HG02610 (cell line): ENCODE measurements around the gene SERPINB11.
"Not testable (repeated sequence)": the region's sequence is repeated elsewhere in the genome, so short reads cannot be mapped to it uniquely, and the experiment has no call there.

Experiments used
- ATAC-seq: cut with Tn5 transposase; IDR thresholded peaks from one replicate; pipeline ENCODE4 v1.9.1; 2021; ENCODE audit warnings: mild to moderate bottlenecking, moderate library complexity; ENCODE audit not compliant: unreplicated experiment

The SERPINB11 gene, protein sequence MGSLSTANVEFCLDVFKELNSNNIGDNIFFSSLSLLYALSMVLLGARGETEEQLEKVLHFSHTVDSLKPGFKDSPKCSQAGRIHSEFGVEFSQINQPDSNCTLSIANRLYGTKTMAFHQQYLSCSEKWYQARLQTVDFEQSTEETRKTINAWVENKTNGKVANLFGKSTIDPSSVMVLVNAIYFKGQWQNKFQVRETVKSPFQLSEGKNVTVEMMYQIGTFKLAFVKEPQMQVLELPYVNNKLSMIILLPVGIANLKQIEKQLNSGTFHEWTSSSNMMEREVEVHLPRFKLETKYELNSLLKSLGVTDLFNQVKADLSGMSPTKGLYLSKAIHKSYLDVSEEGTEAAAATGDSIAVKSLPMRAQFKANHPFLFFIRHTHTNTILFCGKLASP

DNA sequence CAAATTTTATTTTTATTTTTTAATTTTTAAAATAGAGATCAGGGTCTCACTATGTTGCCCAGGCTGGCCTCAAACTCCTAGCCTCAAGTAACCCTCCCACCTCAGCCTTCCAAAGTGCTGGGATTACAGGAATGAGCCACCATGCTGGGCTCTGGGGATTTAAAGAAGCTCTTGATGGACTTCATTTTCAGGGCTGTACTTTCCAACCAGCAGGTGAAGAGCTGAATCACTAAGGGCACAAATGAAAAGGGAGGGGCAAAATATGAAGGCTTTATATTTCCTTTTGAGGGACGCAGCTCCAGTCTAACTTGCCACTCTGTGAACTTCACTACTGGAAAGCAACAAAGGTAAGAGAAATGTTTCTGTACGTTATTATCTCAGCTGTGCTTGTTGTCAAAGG lies at the start of gene SERPINB11:
Gene SERPINB11, plus strand, starts transcription at position 301 of the 400 bp plus-strand sequence. CDS start 7,234 bp downstream, outside the sequence.
- ATAC-seq = no peak

DNA sequence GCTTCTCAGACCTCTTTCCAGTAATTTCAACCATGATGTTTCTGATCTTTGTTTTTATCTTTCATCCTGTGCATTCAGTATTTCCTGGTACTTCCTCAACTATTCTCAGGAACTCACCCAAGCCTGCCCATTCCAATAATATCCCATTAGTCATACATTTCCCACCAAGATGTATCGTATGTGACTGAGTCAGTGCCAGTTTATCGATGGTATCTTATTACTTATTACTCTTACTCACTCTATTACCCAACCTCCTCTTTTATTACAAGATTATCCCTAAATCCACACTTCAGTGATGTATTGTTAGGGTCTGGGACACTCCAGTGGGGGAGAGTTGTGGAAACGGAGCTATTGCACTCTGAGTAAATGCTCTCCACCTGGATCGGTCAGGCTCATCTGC lies 43.8 kb upstream of the SERPINB11 start:
- ATAC-seq = not testable (repeated sequence)

DNA sequence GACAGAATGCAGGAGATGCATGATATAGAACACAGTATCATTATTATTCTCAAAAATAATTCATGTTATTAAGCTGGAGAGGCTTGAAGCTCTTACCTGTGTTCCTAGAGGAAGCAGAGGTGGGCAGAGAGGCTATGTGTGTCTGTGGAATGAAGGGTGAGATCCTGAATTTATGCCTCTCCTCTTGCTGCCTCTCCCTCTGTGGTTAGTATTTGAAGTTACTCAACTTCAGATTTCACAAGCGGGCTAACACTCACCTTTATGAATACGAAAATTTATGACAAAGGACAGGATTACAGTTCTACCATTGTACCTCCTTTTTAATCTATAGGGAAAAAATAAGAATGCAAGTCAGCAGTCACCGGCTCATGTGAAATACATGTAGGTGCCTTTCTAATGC lies 41.0 kb upstream of the SERPINB11 start, which contains the start of gene SERPINB3:
Gene SERPINB3, minus strand, starts transcription at position 144 of the 400 bp plus-strand sequence. CDS start 677 bp downstream, outside the sequence.
- not testable (repeated sequence) for ATAC-seq

DNA sequence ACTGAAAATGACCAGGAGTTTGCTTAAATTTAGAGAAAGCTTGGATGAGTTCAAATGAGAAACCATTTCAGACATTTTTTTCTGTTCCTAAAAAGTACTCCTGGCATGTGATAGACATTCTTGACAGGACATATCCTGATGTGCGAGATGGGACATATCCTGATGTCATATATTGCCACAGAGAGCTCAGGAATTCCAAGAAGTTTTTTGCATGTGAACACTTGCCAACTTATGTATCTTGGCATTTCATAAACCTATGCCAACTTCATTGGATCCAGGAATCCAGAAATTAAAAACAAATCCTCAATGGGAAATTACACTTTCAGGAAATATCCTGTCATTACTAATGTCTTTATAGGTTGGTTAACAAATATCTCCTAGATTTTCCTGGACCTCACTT lies 38.2 kb upstream of the SERPINB11 start:
- ATAC-seq = no peak

DNA sequence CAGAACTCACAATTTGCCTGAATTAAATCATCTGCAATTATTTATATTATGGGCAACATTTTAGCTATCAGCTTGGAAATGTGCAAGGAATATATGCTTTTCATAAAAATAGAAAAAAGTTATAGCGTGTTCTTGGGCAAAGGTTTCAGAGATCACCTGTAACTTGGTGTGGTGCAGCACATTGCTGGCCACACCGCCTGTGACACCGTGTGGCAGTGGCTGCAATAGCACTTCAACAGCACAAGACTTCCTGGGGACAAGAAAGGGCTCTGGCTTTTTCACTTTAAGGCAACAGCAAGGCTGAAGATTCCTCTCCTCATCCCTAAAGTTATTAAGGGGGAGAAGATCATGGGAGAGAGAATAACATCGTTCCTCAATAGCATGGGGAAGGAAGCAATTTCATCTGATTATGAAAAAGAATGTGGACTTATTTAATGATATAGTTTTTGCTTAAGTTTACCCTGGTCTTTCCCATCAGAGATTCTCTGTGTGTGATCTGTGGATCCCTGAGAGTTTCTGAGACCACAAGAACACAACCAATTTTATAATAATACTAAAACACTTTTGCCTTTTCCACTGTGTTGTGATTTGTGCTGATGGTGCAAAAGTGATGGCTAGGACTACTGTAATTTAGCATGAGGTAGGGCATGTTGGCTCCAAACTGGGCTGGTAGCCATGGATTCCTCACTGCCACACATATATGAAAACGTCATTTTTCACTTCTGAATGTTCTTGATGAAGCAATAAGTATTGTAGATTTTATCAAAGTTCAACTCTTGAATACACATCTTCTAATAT lies 26.0 kb upstream of the SERPINB11 start:
- ATAC-seq = peak; percentile 83

DNA sequence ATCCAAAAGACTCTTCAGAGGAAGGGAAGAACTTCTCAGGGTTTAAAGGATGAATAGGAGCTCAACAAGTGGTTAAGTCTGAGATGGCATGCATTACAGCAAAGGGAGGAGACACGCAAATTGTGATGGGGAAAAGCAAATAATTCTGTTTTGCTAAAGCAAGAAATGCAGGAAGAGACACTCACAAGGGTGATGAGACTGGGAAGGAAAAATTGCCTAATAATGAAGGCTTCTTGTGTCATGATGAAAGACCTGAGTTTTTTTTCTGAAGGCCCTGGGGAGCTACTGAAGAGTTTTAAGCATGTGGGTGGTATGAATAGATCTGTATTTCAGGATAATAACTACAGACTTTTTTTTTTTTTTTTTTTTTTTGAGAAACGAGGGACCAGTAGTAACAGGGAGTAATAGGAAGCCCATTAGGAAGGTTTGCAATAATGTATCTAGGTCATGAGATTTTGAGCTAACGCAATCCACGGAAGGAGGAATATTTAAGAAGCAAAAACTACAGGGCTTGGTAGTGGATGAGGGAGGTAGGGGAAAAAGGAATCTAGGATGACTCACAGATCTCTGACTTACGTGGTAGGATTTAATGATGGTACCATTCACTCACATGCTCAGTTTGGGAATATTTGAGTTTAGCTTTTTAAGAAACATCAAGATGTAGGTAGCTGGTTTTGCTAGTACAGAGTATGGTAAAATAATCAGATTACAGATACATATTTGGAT lies 25.1 kb upstream of the SERPINB11 start:
- ATAC-seq = no peak

DNA sequence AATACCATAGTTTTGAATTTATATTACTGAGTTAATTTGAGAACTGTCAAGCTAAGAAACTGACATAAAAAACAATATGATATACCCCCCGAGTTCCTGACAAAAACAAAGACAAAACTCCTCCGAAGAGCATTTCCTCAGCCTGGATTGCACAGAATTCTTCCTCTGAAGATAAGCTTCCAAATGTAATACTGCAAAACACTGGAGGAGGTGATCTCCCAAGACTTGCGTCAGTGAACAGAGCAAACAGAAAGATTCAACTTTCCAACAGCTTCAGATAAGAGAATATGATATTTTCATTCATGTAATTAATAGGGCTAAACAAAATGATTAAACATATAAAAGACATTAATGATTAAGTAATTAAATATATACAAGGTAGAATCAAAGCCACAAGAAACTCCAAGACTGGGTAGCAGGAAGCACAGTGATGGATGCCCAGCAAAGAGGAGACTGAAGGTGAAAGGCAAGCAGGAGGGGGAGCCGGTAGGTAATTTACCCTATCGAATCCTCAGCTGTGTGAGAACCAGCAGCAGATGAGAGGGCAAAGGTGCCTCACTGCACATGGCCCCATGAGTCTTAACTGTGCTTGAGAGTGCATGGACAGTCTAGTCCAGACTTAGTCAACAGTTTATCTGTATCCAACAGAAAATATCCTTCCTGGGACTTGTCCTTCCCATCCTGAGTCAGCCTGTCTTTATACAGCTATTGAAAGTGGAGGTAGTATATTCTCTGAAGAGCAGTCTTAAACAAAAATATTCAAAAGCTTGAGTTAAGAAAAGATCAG lies 22.7 kb upstream of the SERPINB11 start:
- no peak for ATAC-seq

DNA sequence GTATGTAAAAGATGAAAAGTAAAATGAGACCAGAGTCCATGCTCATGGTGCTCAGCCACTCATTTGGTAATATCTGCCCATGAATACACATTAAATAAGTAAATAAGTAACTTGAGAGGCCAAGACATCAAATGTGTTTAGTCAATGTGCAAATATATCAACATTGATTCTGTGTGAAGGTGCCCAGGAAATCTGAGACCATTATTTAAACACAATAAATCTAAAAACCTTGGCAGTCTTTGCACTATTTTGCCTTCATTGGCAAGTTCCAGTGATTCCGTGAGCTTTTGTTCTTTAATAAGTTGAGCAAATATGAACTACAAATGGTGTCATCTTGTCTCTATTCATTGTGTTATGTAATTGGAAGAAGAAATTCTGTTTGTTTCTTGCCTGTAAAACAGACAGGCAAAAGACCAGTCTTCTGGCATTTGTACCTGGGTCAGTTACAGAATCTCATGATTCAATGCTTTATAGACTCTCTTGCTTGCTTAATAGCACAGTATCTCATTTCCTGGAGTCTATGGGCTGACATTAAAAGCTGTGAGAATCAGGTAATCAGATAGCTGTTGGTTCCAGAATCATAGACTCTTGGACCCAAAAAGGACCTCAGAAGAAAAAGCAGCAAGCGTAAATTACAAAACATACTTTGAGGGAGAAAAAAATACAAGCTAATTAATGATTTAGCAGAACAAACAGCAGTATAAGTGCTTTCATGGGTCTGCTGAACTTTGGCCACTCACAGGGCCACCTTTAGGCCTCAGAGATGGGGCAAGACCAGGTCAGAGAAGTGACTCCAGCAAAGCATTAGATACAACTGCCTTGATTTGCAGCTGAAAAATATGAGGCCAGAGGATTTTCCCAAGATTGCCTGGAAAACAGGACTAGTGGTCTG lies 21.1 kb upstream of the SERPINB11 start:
- ATAC-seq = no peak

DNA sequence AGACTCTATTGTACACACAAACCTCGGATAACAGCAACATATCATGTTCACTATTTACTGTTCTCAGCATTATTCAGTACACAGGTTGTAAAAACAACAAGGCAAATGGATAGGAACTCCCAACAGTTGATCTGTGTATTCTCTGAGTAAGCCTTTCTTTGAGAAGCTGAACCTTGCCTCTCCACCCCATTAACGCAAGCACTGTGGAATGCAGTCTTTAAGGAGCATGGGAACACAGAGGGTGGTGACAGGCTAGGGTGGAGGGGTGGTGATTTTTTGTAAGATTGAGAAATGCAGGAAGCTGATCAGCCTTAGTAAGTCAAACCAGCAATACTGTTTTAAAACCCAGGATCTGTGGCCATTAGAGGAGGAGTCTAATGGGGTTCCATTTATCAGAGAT lies 19.6 kb upstream of the SERPINB11 start:
- ATAC-seq = no peak

DNA sequence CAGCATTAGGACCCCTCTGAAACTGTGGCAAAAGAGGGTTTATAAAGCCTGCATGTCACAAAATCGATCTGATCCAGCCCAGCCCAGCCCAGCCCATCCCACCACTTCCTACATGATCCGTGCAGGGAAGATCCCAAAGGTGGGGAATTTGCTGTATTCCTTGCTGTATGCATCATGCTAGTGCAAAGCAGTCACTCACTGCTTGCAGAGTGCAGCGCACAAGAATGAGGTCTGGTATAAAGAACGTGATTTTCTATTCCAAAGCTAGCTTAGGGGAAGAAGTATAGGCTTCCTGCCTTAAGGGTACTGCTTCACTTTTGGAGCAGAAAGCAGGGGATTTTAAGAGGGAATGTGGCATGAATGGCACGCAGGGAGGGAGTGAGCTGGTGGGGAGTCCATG lies 18.9 kb upstream of the SERPINB11 start:
- no peak for ATAC-seq

DNA sequence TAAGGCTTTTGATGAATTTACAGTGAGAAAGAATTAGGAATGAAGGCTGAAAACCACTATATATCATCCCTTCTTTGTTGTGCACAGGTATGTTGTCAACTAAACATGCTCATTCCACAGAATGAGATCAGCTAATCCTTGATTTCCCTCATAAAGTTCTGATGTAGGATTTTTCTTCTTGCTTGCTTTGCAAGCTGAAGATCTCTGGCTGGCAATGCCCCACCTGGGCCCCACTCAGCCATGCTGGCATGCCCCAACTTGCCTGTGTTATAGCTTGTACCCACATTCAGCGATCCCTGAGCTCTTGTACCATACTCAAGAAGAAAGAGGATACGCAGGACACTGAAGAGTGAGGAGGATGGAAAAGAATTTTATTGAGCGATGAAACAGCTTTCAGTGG lies 18.0 kb upstream of the SERPINB11 start:
- no peak for ATAC-seq

DNA sequence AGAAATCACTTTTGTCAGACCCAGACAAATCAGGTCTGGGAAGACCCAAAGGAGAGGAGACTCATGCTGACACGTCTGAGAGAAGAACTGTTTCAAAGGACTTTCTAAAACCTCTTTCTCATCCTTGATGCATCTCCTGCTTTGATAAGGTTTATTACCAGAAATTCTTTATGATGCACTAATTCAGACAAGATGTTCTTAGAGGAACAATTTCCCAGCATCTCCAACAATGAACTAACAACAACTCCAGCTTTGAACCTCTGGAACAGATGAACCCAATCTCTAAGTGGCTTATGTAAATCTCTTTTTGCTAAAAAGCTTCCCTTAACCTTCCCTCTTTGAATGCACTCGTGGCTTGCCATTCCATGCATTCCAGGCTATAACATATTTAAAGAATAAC lies 15.9 kb upstream of the SERPINB11 start:
- ATAC-seq = no peak

DNA sequence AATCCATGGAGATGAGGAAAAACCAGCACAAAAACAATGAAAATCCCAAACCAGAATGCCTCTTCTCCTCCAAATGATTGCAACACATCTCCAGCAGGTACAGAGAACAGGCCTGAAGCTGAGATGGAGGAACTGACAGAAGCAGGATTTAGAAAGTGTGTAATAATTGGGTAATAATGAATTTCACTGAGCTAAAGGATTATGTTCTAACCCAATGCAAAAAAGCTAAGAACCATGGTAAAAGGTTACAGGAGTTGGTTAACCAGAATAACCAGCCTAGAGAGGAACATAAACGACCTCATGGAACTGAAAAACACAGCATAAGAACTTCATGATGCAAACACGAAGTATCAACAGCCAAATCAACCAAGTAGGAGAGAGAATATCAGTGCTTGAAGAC lies 13.7 kb upstream of the SERPINB11 start:
- no peak for ATAC-seq

DNA sequence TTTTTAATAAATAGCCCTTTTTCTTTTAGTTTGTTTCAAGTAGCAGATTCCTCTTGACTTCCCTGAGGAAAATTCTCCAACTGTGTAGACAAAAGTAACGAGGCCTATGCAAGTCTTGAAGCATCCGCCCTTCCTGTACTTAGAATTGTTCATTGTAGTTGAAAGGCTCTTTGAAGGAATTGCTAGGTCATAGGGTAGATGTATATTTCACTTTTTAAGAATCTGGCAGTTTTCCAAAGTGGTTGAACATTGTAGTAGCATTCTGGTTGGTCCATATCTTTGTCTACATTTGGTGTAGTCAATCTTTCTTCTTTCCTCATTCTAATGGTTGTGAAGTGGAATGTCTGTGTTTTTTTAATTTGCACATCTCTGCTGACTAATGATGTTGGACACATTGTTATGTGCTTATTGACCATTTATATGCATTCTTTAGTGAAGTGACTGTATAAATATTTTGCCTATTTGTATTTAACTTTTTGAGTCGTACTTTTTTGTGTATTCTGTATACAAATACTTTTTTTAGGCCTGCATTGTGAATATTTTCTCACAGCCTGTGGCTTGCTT lies 5.6 kb upstream of the SERPINB11 start:
- no peak for ATAC-seq

DNA sequence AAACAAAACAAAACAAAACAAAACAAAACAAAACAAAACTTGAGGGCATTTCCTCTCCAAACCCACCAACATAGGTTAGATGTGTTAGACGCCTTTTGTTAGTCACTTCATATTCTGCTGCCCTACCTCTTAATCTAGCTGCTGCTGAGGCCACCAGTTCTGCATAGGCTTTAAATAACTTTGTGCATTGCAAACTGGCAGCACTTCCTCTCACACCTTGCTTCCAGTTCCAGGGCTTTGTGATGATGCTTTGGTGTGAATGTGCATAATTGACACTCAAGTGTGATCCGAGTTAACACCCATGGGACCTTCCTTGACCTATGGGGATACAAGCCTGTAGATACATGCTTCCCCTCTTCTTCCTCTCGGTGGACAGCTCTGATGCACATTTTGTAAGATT lies 2.3 kb upstream of the SERPINB11 start:
- no peak for ATAC-seq

DNA sequence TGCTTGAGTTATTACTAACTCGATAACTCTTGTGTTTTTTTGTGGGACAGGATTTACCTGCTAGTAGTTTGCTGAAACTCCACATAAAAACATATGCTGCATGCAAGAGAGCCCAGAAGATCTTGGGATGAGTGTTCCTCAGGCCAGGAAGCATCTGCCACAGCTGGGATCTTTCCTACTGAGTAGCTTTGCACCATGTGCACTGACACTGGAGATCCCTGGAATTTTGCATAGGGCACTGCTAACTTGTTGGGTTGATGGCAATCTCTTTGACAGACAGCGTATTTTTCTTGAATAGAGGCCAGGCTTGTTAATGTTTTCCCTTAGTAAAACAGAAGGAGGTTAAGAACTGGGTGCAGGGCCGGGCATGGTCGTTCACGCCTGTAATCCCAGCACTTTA lies 808 bp upstream of the SERPINB11 start:
- no peak for ATAC-seq

DNA sequence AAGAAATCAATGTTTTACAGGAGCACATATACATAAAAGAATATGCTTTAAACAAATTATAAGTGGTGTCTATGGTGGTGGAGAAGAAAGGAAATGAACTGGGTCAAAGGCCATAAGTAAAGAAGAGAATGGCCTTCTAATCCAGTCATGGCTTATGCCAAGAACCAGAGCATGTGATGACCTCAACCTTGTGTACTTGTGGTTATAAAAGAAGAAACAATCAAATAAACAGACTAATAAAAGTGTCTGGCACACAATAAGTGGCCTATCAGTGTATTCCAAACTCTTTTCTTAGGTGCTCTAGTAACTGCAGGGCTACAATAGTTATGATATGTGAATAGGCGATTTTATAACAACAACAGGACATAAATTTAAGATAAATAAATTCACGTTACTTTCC lies 2.6 kb downstream of the SERPINB11 start:
- ATAC-seq = no peak

DNA sequence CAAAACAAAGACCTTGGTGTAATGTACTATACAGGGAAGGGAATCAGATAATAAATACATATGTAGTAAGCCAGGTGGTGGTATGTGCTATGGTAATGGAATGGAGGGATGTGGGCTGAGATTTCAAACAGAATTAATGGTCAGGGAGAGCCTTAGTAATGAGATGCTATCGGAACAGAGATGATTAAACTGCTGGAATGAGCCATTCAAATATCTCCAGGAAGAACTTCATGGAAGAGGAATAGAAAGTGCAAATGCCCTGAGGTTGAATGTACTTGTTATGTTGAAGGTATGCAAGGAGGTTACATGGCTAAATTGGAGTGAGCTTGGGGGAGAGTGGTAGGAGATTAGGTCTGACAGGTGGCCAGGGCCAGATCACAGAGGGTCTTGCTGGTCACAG lies 5.1 kb downstream of the SERPINB11 start:
- no peak for ATAC-seq

DNA sequence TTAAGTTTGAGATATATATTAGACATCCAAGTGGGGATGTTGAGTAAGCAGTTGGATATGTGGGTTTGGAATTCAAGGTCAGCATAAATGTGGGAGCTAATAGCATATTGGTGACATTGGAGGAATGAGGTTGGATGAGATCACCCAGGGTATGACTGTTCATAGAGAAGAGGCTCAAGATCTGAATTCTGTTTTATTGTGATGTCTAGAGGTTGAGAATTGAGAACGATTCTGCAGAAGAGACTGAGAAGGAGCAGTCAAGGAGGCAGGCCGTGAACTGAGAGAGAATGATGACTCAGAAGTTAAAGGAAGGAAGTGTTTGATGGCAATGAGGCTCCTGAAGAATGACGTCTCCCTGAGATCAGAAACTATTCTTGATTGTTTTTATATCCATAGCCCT lies 5.9 kb downstream of the SERPINB11 start:
- no peak for ATAC-seq
